ENCODE results near the gene AFF4. TPM values are rescaled to one million over a fixed set of nuclear protein-coding genes. Genes with fewer than 3 reads are reported as not detected.

The AFF4 gene
- total RNA-seq, 4 donors from 2014 or later, result 70.5 to 85.3 (median 73.2) TPM

- H3K27ac ChIP-seq, result no peak overlapping the region
Measured at GRCh38 chr5:132872788-132873118, 90.7 kb downstream of the AFF4 start.

GRCh38 chr5:132871459-132872284 lies 91.8 kb downstream of the AFF4 start:
- no peak for TF ChIP-seq EP300 (IDR thresholded peaks at IDR 0.05)
- TF ChIP-seq POLR2A (IDR thresholded peaks at IDR 0.05), result no peak
- H3K4me3 ChIP-seq, result no peak overlapping the region
- H3K27ac ChIP-seq, result no peak overlapping the region
- 83 to 86% methylated on average over 5 of the region's 5 CpGs for WGBS, 2 donors
- no peaks in the 10 kb centered on the region for H3K27me3 ChIP-seq
- no peaks in the 10 kb centered on the region for H3K9me3 ChIP-seq
- peaks cover 0 to 18% (median 3%) of the 10 kb centered on the region in 4 donors for H3K4me1 ChIP-seq
- DNase-seq (ENCODE audit: low spot score in 2 of 2), result no peak
- peaks cover 0 to 60% (median 0%) of the 10 kb centered on the region in 3 donors for H3K36me3 ChIP-seq

More at GRCh38 chr5:132872788-132873118, 90.7 kb downstream of the AFF4 start:
- TF ChIP-seq EP300 (IDR thresholded peaks at IDR 0.05), result no peak
- TF ChIP-seq CTCF (IDR thresholded peaks at IDR 0.05), result no peak
- no peak for TF ChIP-seq POLR2A (IDR thresholded peaks at IDR 0.05)
- Histone ChIP-seq H3K4me1 (peaks cover 0 to 8% (median under 1%) of the 10 kb centered on the region in 4 donors), H3K27me3 (no peaks in the 10 kb centered on the region), H3K36me3 (peaks cover 0 to 58% (median 0%) of the 10 kb centered on the region in 3 donors), H3K9me3 (no peaks in the 10 kb centered on the region), H3K4me3 (no peak overlapping the region)
- WGBS, 2 donors, result 77 to 89% methylated on average over 1 of the region's 1 CpG
- DNase-seq (ENCODE audit: low spot score in 2 of 2), result no peak

- H3K9me3 ChIP-seq, result no peaks in the 10 kb centered on the region
- no peaks in the 10 kb centered on the region for H3K27me3 ChIP-seq
- H3K4me1 ChIP-seq, result peaks cover 0 to 20% (median 3%) of the 10 kb centered on the region in 4 donors
- no peak for DNase-seq (ENCODE audit: low spot score in 2 of 2)
- WGBS, 2 donors, result 70 to 73% methylated on average over 2 of the region's 2 CpGs
- TF ChIP-seq POLR2A (IDR thresholded peaks at IDR 0.05) (no peak), CTCF (IDR thresholded peaks at IDR 0.05) (no peak), EP300 (IDR thresholded peaks at IDR 0.05) (no peak)
- no peak overlapping the region for H3K4me3 ChIP-seq
- H3K36me3 ChIP-seq, result peaks cover 0 to 60% (median 0%) of the 10 kb centered on the region in 3 donors
- no peak overlapping the region for H3K27ac ChIP-seq
Measured at GRCh38 chr5:132870801-132871200, 92.6 kb downstream of the AFF4 start.

GRCh38 chr5:132868754-132869153 lies 94.7 kb downstream of the AFF4 start:
- Histone ChIP-seq H3K36me3 (peaks cover 0 to 50% (median 0%) of the 10 kb centered on the region in 3 donors), H3K4me3 (no peak overlapping the region), H3K27ac (no peak overlapping the region), H3K9me3 (no peaks in the 10 kb centered on the region), H3K4me1 (peaks cover 0 to 26% (median 5%) of the 10 kb centered on the region in 4 donors), H3K27me3 (no peaks in the 10 kb centered on the region)
- TF ChIP-seq CTCF (IDR thresholded peaks at IDR 0.05), result no peak
- TF ChIP-seq POLR2A (IDR thresholded peaks at IDR 0.05), result no peak
- no peak for TF ChIP-seq EP300 (IDR thresholded peaks at IDR 0.05)
- no peak for DNase-seq (ENCODE audit: low spot score in 2 of 2)
- WGBS, 2 donors, result 82 to 83% methylated on average over 4 of the region's 4 CpGs

- TF ChIP-seq POLR2A (IDR thresholded peaks at IDR 0.05) (no peak), CTCF (IDR thresholded peaks at IDR 0.05) (no peak), EP300 (IDR thresholded peaks at IDR 0.05) (no peak)
- H3K4me3 ChIP-seq, result peak overlapping the region; percentile 62 to 88 (median 86)
- peak overlapping the region; percentile 91 to 96 (median 95) for H3K27ac ChIP-seq
- 1 to 15% methylated on average over 4 to 13 of the region's 13 CpGs for WGBS, 2 donors
- H3K36me3 ChIP-seq, result peaks cover 0 to 39% (median 0%) of the 10 kb centered on the region in 3 donors
- H3K4me1 ChIP-seq, result peaks cover 0 to 26% (median 5%) of the 10 kb centered on the region in 4 donors
- no peaks in the 10 kb centered on the region for H3K27me3 ChIP-seq
- DNase-seq (ENCODE audit: low spot score in 2 of 2), result no peak
- H3K9me3 ChIP-seq, result no peaks in the 10 kb centered on the region
Measured at GRCh38 chr5:132867046-132867451, 96.4 kb downstream of the AFF4 start.
